Measurements from ENCODE around the gene ZNF385C. TPM values are rescaled to one million over a fixed set of nuclear protein-coding genes. Genes with fewer than 3 reads are reported as not detected.

Gene ZNF385C
- total and polyA plus RNA-seq, 9 donors, result 2.8 to 10.0 (median 7.6) TPM

GRCh38 chr17:42117397-42118125 lies 19.3 kb upstream of the ZNF385C start:
- DNase-seq, result no peak
- peaks cover 62% of the 10 kb centered on the region for H3K36me3 ChIP-seq (ENCODE audit: control insufficient read depth, insufficient read depth, low read length)
- no peaks in the 10 kb centered on the region for H3K9me3 ChIP-seq (replicated peaks; ENCODE audit: control insufficient read depth, low read depth, low read length)
- no peak overlapping the region for H3K27ac ChIP-seq (ENCODE audit: low read length)
- H3K4me1 ChIP-seq (ENCODE audit: control insufficient read depth, insufficient read depth, low read length), result peaks cover 31% of the 10 kb centered on the region
- H3K27me3 ChIP-seq (ENCODE audit: control insufficient read depth, insufficient read depth, low read length), result no peaks in the 10 kb centered on the region
- no peak overlapping the region for H3K4me3 ChIP-seq (ENCODE audit: low read length)
- WGBS (ENCODE audit: insufficient coverage), result 78% methylated on average over 29 of the region's 30 CpGs

GRCh38 chr17:42116705-42117396 lies 18.6 kb upstream of the ZNF385C start:
- Histone ChIP-seq H3K27ac (ENCODE audit: low read length) (no peak overlapping the region), H3K4me1 (ENCODE audit: control insufficient read depth, insufficient read depth, low read length) (peaks cover 29% of the 10 kb centered on the region), H3K9me3 (replicated peaks; ENCODE audit: control insufficient read depth, low read depth, low read length) (no peaks in the 10 kb centered on the region), H3K4me3 (ENCODE audit: low read length) (no peak overlapping the region), H3K27me3 (ENCODE audit: control insufficient read depth, insufficient read depth, low read length) (no peaks in the 10 kb centered on the region), H3K36me3 (ENCODE audit: control insufficient read depth, insufficient read depth, low read length) (peaks cover 62% of the 10 kb centered on the region)
- peak; percentile 89 for DNase-seq
- 40% methylated on average over 17 of the region's 18 CpGs for WGBS (ENCODE audit: insufficient coverage)

- Histone ChIP-seq H3K36me3 (ENCODE audit: control insufficient read depth, insufficient read depth, low read length) (peaks cover 66% of the 10 kb centered on the region), H3K4me3 (ENCODE audit: low read length) (no peak overlapping the region), H3K9me3 (replicated peaks; ENCODE audit: control insufficient read depth, low read depth, low read length) (no peaks in the 10 kb centered on the region), H3K27me3 (ENCODE audit: control insufficient read depth, insufficient read depth, low read length) (no peaks in the 10 kb centered on the region), H3K27ac (ENCODE audit: low read length) (no peak overlapping the region), H3K4me1 (ENCODE audit: control insufficient read depth, insufficient read depth, low read length) (peaks cover 28% of the 10 kb centered on the region)
- no peak for DNase-seq
- 83% methylated on average over 1 of the region's 9 CpGs for WGBS (ENCODE audit: insufficient coverage)
These were observed 15.8 kb upstream of the ZNF385C start for GRCh38 chr17:42114118-42114517.

GRCh38 chr17:42113293-42114069 lies 15.2 kb upstream of the ZNF385C start:
- peak overlapping the region; percentile 96 for H3K27ac ChIP-seq (ENCODE audit: low read length)

GRCh38 chr17:42112552-42113176 lies 14.4 kb upstream of the ZNF385C start, which contains the start of gene DHX58:
TSS of gene DHX58 (minus strand) at chr17:42112714. CDS start at chr17:42111892, 822 bp downstream.
- Histone ChIP-seq H3K27me3 (ENCODE audit: control insufficient read depth, insufficient read depth, low read length) (no peaks in the 10 kb centered on the region), H3K4me3 (ENCODE audit: low read length) (peak within 1 kb of the TSS; percentile 55), H3K36me3 (ENCODE audit: control insufficient read depth, insufficient read depth, low read length) (peaks cover 58% of the 10 kb centered on the region), H3K4me1 (ENCODE audit: control insufficient read depth, insufficient read depth, low read length) (peaks cover 28% of the 10 kb centered on the region), H3K27ac (ENCODE audit: low read length) (peak within 1 kb of the TSS; percentile 96), H3K9me3 (replicated peaks; ENCODE audit: control insufficient read depth, low read depth, low read length) (no peaks in the 10 kb centered on the region)
- DNase-seq, result peak; percentile 95
- WGBS (ENCODE audit: insufficient coverage), result 10% methylated on average over 3 of the region's 10 CpGs

More at GRCh38 chr17:42113293-42114069, 15.2 kb upstream of the ZNF385C start:
- peaks cover 28% of the 10 kb centered on the region for H3K4me1 ChIP-seq (ENCODE audit: control insufficient read depth, insufficient read depth, low read length)
- DNase-seq, result no peak
- no peak overlapping the region for H3K4me3 ChIP-seq (ENCODE audit: low read length)
- WGBS (ENCODE audit: insufficient coverage), result 87% methylated on average over 27 of the region's 28 CpGs
- no peaks in the 10 kb centered on the region for H3K27me3 ChIP-seq (ENCODE audit: control insufficient read depth, insufficient read depth, low read length)
- no peaks in the 10 kb centered on the region for H3K9me3 ChIP-seq (replicated peaks; ENCODE audit: control insufficient read depth, low read depth, low read length)
- peaks cover 66% of the 10 kb centered on the region for H3K36me3 ChIP-seq (ENCODE audit: control insufficient read depth, insufficient read depth, low read length)

GRCh38 chr17:42111871-42112551 lies 13.7 kb upstream of the ZNF385C start:
- DNase-seq, result peak; percentile 64
- 31% methylated on average over 10 of the region's 12 CpGs for WGBS (ENCODE audit: insufficient coverage)
- peaks cover 52% of the 10 kb centered on the region for H3K36me3 ChIP-seq (ENCODE audit: control insufficient read depth, insufficient read depth, low read length)

GRCh38 chr17:42111265-42111636 lies 13.0 kb upstream of the ZNF385C start:
- WGBS (ENCODE audit: insufficient coverage), result 85% methylated on average over 6 of the region's 11 CpGs
- DNase-seq, result no peak
- Histone ChIP-seq H3K4me3 (ENCODE audit: low read length) (no peak overlapping the region), H3K4me1 (ENCODE audit: control insufficient read depth, insufficient read depth, low read length) (peaks cover 26% of the 10 kb centered on the region), H3K36me3 (ENCODE audit: control insufficient read depth, insufficient read depth, low read length) (peaks cover 45% of the 10 kb centered on the region), H3K27me3 (ENCODE audit: control insufficient read depth, insufficient read depth, low read length) (no peaks in the 10 kb centered on the region), H3K27ac (ENCODE audit: low read length) (no peak overlapping the region), H3K9me3 (replicated peaks; ENCODE audit: control insufficient read depth, low read depth, low read length) (no peaks in the 10 kb centered on the region)

More at GRCh38 chr17:42111871-42112551, 13.7 kb upstream of the ZNF385C start:
- Histone ChIP-seq H3K27ac (ENCODE audit: low read length) (peak overlapping the region; percentile 96), H3K27me3 (ENCODE audit: control insufficient read depth, insufficient read depth, low read length) (no peaks in the 10 kb centered on the region), H3K9me3 (replicated peaks; ENCODE audit: control insufficient read depth, low read depth, low read length) (no peaks in the 10 kb centered on the region), H3K4me3 (ENCODE audit: low read length) (peak overlapping the region; percentile 55), H3K4me1 (ENCODE audit: control insufficient read depth, insufficient read depth, low read length) (peaks cover 29% of the 10 kb centered on the region)

- Histone ChIP-seq H3K36me3 (ENCODE audit: control insufficient read depth, insufficient read depth, low read length) (peaks cover 39% of the 10 kb centered on the region), H3K4me1 (ENCODE audit: control insufficient read depth, insufficient read depth, low read length) (peaks cover 26% of the 10 kb centered on the region), H3K27ac (ENCODE audit: low read length) (no peak overlapping the region), H3K27me3 (ENCODE audit: control insufficient read depth, insufficient read depth, low read length) (no peaks in the 10 kb centered on the region), H3K4me3 (ENCODE audit: low read length) (no peak overlapping the region), H3K9me3 (replicated peaks; ENCODE audit: control insufficient read depth, low read depth, low read length) (no peaks in the 10 kb centered on the region)
- no peak for DNase-seq
- whole genome bisulfite sequencing (ENCODE audit: insufficient coverage), result 83% methylated on average over 14 of the region's 18 CpGs
These were observed 12.3 kb upstream of the ZNF385C start for GRCh38 chr17:42110301-42111264.
